ENCODE results near the gene TBL1XR1. TPM values are rescaled to one million over a fixed set of nuclear protein-coding genes. Genes with fewer than 3 reads are reported as not detected.

The TBL1XR1 gene
- total and polyA plus RNA-seq, 2 of the 4 experiments (the other 2 are of a cell fraction), result 25.2 to 170 TPM

DNA sequence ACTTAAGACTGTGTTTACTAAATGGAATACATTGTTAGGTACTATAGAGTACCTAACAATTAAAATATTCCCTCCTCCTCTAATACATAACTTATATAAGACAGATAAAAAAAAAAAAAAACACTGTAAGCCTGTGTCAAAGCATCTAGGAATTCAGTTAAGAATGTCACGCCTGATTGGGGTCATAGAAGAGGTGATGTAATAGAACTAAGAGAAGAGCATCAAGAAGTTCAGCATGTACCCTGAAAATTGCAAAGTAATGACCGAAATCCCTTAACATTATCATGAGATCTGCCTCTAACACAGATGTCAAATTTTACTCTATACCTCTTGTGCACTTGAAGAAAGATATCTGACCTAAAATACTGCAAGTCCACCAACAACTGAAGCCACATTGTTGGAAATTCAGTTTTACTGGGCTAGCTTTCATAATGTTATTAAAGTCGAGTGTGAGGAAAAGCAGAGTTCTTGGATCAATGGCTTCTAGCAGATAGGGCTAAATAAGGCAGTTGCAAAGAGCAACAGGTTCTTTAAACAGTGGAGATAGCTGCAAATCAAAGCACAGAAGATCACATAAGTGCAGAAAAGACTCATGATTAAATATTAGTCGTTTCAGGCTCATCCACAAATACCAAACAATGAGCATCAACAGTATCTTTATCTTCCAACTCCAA, 75.0 kb downstream of the TBL1XR1 start:
- intact Hi-C loops (cut with micrococcal nuclease), result no loop called here
- Histone ChIP-seq H3K4ac (ENCODE audit: low read depth, low read length) (no peak overlapping the region), H2AFZ (replicated peaks; ENCODE audit: low read length, poor library complexity) (no peak overlapping the region), H2BK15ac (ENCODE audit: low read depth, low read length) (no peak overlapping the region), H2BK20ac (ENCODE audit: low read depth, low read length) (no peak overlapping the region), H4K5ac (ENCODE audit: low read depth, low read length) (no peak overlapping the region), H3K9me1 (ENCODE audit: insufficient read depth, low read length) (no peaks in the 10 kb centered on the region), H3K4me1 (ENCODE audit: control insufficient read depth, insufficient read depth, low read length) (0 out of 2 replicates have a peak, but pooled peaks cover 2% of the 10 kb centered on the region), H3K4me2 (ENCODE audit: low read depth, low read length) (no peak overlapping the region), H4K91ac (ENCODE audit: insufficient read depth, low read depth, low read length) (no peak overlapping the region), H3K79me1 (ENCODE audit: low read depth in 1 of 2, low read length in 2 of 2) (peaks cover 31 to 71% of the 10 kb centered on the region in 2 experiments; a peak in 3 of 4 replicates), H3K36me3 (ENCODE audit: control insufficient read depth, insufficient read depth, low read length) (no peaks in the 10 kb centered on the region), H3K14ac (replicated peaks; ENCODE audit: low read depth, low read length) (no peak overlapping the region), H3K23ac (ENCODE audit: low read depth, low read length) (no peak overlapping the region), H2AK9ac (replicated peaks; ENCODE audit: low read depth, low read length, poor library complexity) (no peak overlapping the region), H2BK120ac (ENCODE audit: low read depth, low read length) (no peak overlapping the region), H3K27ac (ENCODE audit: insufficient read depth, low read length) (no peak overlapping the region), H4K8ac (ENCODE audit: low read depth in 2 of 2, low read length in 2 of 2) (no peak overlapping the region), H3K4me3 (ENCODE audit: insufficient read depth, low read depth, low read length) (no peak overlapping the region), H3K18ac (ENCODE audit: low read depth, low read length) (no peak overlapping the region), H3K9ac (ENCODE audit: low read depth, low read length) (no peak overlapping the region), H3K27me3 (ENCODE audit: control insufficient read depth, insufficient read depth, low read length) (no peaks in the 10 kb centered on the region), H2AK5ac (ENCODE audit: low read depth, low read length) (no peak overlapping the region), H3K9me3 (ENCODE audit: control insufficient read depth, insufficient read depth, low read length) (no peaks in the 10 kb centered on the region), H4K20me1 (ENCODE audit: insufficient read depth, low read length) (peaks cover 85% of the 10 kb centered on the region), H3K56ac (ENCODE audit: extremely low read depth, insufficient read depth, low read length) (no peak overlapping the region), H2BK5ac (ENCODE audit: low read depth, low read length, poor library complexity, severe bottlenecking) (no peak overlapping the region)
- CTCF ChIA-PET, result no interaction called here
- WGBS, 2 experiments (ENCODE audit: extremely low coverage in 2 of 2, insufficient read length in 1 of 2), result no CpG with 5 or more reads among the region's 4 CpGs
- BruUV-seq (replicated peaks), result no TSS peak
- DNase-seq (no peak), ATAC-seq (ENCODE audit: low read depth) (no peak)
- in situ Hi-C loops (cut with MboI; ENCODE audit: low sequenced_read_pairs), result no loop called here
- POLR2A ChIA-PET (ENCODE audit: unreplicated experiment), result no interaction called here
- no peak for TF ChIP-seq SMC3 (IDR thresholded peaks at IDR 0.05; ENCODE audit: low read depth, low read length)
- TF ChIP-seq RCOR1 (IDR thresholded peaks at IDR 0.05; ENCODE audit: insufficient replicate concordance, low read length), result no peak
- no peak for TF ChIP-seq CHD1 (IDR thresholded peaks at IDR 0.05; ENCODE audit: low read depth, low read length)
- TF ChIP-seq POLR2A (IDR thresholded peaks at IDR 0.05; ENCODE audit: low read depth, low read length), result no peak
- TF ChIP-seq MXI1 (IDR thresholded peaks at IDR 0.05; ENCODE audit: borderline replicate concordance, low read depth, low read length), result no peak
- TF ChIP-seq, protein P1, sequence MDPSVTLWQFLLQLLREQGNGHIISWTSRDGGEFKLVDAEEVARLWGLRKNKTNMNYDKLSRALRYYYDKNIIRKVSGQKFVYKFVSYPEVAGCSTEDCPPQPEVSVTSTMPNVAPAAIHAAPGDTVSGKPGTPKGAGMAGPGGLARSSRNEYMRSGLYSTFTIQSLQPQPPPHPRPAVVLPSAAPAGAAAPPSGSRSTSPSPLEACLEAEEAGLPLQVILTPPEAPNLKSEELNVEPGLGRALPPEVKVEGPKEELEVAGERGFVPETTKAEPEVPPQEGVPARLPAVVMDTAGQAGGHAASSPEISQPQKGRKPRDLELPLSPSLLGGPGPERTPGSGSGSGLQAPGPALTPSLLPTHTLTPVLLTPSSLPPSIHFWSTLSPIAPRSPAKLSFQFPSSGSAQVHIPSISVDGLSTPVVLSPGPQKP (IDR thresholded peaks at IDR 0.05; ENCODE audit: borderline replicate concordance, low read depth, low read length), result no peak
- TF ChIP-seq FOS (IDR thresholded peaks at IDR 0.05; ENCODE audit: low read depth, low read length), result no peak
- no peak for TF ChIP-seq CEBPB (IDR thresholded peaks at IDR 0.05; ENCODE audit: low read depth, low read length)
- no peak for TF ChIP-seq RAD21 (IDR thresholded peaks at IDR 0.05; ENCODE audit: low read length)
- TF ChIP-seq MAZ (IDR thresholded peaks at IDR 0.05; ENCODE audit: borderline replicate concordance, low read depth, low read length), result no peak
- TF ChIP-seq, protein P2, sequence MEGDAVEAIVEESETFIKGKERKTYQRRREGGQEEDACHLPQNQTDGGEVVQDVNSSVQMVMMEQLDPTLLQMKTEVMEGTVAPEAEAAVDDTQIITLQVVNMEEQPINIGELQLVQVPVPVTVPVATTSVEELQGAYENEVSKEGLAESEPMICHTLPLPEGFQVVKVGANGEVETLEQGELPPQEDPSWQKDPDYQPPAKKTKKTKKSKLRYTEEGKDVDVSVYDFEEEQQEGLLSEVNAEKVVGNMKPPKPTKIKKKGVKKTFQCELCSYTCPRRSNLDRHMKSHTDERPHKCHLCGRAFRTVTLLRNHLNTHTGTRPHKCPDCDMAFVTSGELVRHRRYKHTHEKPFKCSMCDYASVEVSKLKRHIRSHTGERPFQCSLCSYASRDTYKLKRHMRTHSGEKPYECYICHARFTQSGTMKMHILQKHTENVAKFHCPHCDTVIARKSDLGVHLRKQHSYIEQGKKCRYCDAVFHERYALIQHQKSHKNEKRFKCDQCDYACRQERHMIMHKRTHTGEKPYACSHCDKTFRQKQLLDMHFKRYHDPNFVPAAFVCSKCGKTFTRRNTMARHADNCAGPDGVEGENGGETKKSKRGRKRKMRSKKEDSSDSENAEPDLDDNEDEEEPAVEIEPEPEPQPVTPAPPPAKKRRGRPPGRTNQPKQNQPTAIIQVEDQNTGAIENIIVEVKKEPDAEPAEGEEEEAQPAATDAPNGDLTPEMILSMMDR (conservative IDR thresholded peaks at IDR 0.05; ENCODE audit: low read depth, low read length), result no peak
- TF ChIP-seq, protein P3, sequence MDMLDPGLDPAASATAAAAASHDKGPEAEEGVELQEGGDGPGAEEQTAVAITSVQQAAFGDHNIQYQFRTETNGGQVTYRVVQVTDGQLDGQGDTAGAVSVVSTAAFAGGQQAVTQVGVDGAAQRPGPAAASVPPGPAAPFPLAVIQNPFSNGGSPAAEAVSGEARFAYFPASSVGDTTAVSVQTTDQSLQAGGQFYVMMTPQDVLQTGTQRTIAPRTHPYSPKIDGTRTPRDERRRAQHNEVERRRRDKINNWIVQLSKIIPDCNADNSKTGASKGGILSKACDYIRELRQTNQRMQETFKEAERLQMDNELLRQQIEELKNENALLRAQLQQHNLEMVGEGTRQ (IDR thresholded peaks at IDR 0.05; ENCODE audit: low read depth, low read length), result no peak
- TF ChIP-seq MAFK (IDR thresholded peaks at IDR 0.05; ENCODE audit: low read depth, low read length), result no peak
- no peak for TF ChIP-seq NFE2L2 (IDR thresholded peaks at IDR 0.05; ENCODE audit: low read depth, low read length)
- TF ChIP-seq RFX5 (IDR thresholded peaks at IDR 0.05; ENCODE audit: low read depth, low read length), result no peak
- no peak for TF ChIP-seq BHLHE40 (IDR thresholded peaks at IDR 0.05; ENCODE audit: low read depth, low read length)
- dilution Hi-C loops (cut with HindIII; ENCODE audit: low sequenced_read_pairs, unreplicated experiment), result no loop called here

Measured in IMR-90 (cell line).